KMS-11 (cell line): ENCODE results near the gene DENND6A.

ENCODE experiments used
- H2AFZ ChIP-seq: fragments of 200-600 bp; sonication (generic); 2 replicates; pipeline ENCODE4 v1.6.1; 2016; ENCODE audit warnings: antibody characterized with exemption, mixed run types, low read depth
- H3K27ac ChIP-seq: fragments of 200-600 bp; sonication (generic); 2 replicates; pipeline ENCODE4 v1.6.1; 2016; ENCODE audit warnings: mild to moderate bottlenecking, mixed run types
- H3K27me3 ChIP-seq: fragments of 200-600 bp; sonication (generic); 2 replicates; pipeline ENCODE4 v1.6.1; 2017; ENCODE audit warnings: mild to moderate bottlenecking, low read depth, mixed run types, moderate library complexity; ENCODE audit not compliant: insufficient read depth
- H3K36me3 ChIP-seq: fragments of 200-600 bp; sonication (generic); 2 replicates; pipeline ENCODE4 v1.6.1; 2017; ENCODE audit warnings: mild to moderate bottlenecking, mixed run types; ENCODE audit not compliant: insufficient read depth
- H3K4me1 ChIP-seq: fragments of 200-600 bp; sonication (generic); 2 replicates; pipeline ENCODE4 v1.6.1; 2016; ENCODE audit warnings: mild to moderate bottlenecking, low read depth, mixed run types; ENCODE audit not compliant: poor library complexity, severe bottlenecking
- H3K4me2 ChIP-seq: fragments of 200-600 bp; sonication (generic); 2 replicates; pipeline ENCODE4 v1.7.0; 2016; ENCODE audit warnings: mild to moderate bottlenecking, mixed run types
- H3K4me3 ChIP-seq: fragments of 200-600 bp; sonication (generic); IDR thresholded peaks from 2 replicates; pipeline ENCODE4 v1.6.1; 2017; ENCODE audit warnings: low read depth, low read length, mixed read lengths; ENCODE audit not compliant: insufficient read depth
- H3K79me2 ChIP-seq: fragments of 200-600 bp; sonication (generic); 2 replicates; pipeline ENCODE4 v1.6.1; 2016; ENCODE audit warnings: low read depth, mixed run types; ENCODE audit not compliant: insufficient read depth
- H3K9ac ChIP-seq: fragments of 200-600 bp; sonication (generic); 2 replicates; pipeline ENCODE4 v1.6.1; 2016; ENCODE audit warnings: mild to moderate bottlenecking, mixed run types
- H4K20me1 ChIP-seq: fragments of 200-600 bp; sonication (generic); 2 replicates; pipeline ENCODE4 v1.6.1; 2016; ENCODE audit warnings: mild to moderate bottlenecking, mixed run types; ENCODE audit not compliant: insufficient read depth
- TF ChIP-seq, protein P1 (sequence below): fragments of 200-600 bp; sonication (generic); conservative IDR thresholded peaks from 2 replicates; pipeline ENCODE4 v1.6.1; 2017; ENCODE audit warnings: low read depth, mild to moderate bottlenecking, antibody characterized with exemption, low read length, moderate library complexity, mixed read lengths

Gene DENND6A

DNA sequence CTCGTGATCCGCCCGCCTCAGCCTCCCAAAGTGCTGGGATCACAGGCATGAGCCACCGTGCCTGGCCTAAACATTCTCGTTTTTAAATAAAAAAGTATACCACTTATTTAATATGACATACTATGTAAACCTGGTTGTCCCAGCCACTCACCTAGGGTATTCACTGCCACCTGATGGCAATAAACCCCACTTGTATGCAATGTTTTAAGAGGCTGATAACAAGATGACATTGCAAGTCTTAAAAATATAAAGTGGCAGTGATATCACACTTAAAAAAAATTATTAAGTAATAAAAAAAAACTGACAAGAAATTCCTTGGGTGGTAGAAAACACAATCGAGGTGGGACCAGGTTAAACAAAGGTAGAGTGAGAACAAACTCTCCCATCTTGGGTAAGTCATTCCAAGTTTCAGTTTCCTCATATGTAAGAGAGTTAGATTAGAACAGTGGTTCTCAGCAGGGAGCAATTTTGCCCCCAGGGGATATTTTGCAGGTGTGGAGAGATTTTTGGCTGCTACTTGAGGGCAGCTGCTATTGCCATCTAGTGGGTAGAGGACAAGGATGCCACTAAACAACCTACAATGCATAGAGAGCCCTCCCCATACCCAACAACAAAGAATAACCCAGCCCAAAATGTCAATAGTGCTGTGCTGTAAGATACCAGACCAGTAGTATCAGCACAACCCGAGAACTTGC, 110.3 kb downstream of the DENND6A start:
- Histone ChIP-seq H3K4me2 (peak overlapping the region; percentile 21; the same call in 1 of the 2 replicates), H3K4me3 (no peak overlapping the region), H3K79me2 (peaks cover 36% of the 10 kb centered on the region; the same call in 1 of the 2 replicates), H4K20me1 (no peaks in the 10 kb centered on the region), H3K27me3 (no peaks in the 10 kb centered on the region), H3K9ac (no peak overlapping the region), H3K27ac (no peak overlapping the region; the same call in 1 of the 2 replicates), H3K4me1 (peaks cover 17% of the 10 kb centered on the region), H3K36me3 (no peaks in the 10 kb centered on the region), H2AFZ (no peak overlapping the region)
- TF ChIP-seq, protein P1, sequence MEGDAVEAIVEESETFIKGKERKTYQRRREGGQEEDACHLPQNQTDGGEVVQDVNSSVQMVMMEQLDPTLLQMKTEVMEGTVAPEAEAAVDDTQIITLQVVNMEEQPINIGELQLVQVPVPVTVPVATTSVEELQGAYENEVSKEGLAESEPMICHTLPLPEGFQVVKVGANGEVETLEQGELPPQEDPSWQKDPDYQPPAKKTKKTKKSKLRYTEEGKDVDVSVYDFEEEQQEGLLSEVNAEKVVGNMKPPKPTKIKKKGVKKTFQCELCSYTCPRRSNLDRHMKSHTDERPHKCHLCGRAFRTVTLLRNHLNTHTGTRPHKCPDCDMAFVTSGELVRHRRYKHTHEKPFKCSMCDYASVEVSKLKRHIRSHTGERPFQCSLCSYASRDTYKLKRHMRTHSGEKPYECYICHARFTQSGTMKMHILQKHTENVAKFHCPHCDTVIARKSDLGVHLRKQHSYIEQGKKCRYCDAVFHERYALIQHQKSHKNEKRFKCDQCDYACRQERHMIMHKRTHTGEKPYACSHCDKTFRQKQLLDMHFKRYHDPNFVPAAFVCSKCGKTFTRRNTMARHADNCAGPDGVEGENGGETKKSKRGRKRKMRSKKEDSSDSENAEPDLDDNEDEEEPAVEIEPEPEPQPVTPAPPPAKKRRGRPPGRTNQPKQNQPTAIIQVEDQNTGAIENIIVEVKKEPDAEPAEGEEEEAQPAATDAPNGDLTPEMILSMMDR = peak; percentile 48; the same call in 1 of the 2 replicates

DNA sequence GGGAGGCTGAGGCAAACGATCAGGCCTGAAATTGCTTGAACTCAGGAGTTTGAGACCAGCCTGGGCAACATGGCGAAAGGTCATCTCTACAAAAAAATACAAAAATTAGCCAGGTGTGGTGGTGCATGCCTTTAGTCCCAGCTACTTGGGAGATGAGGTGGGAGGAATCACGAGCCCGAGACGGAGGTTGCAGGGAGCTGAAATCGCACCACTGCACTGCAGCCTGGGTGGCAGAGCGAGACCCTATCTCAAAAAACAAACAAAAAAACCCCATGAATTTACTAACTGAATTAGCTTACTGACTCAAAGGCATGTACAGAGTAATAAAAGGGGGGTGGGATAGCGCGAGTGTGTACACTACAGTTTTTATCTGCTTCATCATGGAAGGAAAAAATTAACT, 115.1 kb downstream of the DENND6A start:
- Histone ChIP-seq H3K9ac (no peak overlapping the region), H3K36me3 (no peaks in the 10 kb centered on the region), H4K20me1 (no peaks in the 10 kb centered on the region), H3K79me2 (peaks cover 17% of the 10 kb centered on the region; the same call in 1 of the 2 replicates), H3K4me3 (no peak overlapping the region), H3K4me1 (peaks cover 6% of the 10 kb centered on the region), H3K4me2 (no peak overlapping the region), H3K27ac (no peak overlapping the region), H2AFZ (no peak overlapping the region), H3K27me3 (no peaks in the 10 kb centered on the region)
- TF ChIP-seq, protein P1 = no peak

DNA sequence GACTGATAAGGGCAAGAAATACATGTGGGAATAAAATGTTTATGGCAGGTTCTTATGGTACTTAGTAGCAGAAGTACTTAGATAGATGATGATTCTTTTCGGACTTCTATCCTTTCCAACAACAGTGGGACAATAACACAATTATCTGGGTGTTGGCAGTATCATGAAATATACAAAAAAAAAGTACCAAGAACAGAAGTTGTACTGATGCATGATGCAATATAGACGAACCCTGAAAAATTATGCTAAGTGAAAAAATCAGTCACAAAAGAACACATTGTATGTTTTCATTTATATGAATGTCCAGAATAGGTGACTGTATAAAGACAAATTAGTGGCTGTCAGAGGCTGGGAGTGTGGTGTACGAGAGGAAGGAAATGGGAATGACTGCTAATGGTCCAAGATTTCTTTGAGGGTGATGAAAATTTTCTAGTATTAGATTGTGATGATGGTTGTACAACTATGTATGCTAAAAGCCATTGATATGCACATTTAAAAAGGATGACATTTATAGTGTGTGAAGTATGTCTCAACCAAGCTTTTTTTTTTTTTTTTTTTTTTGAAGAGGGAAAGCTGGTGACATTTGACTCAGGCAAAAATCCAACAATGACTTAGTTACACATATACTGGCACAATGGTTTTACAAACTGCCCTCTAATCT, 116.8 kb downstream of the DENND6A start:
- TF ChIP-seq, protein P1 = no peak
- Histone ChIP-seq H3K27ac (no peak overlapping the region), H3K36me3 (no peaks in the 10 kb centered on the region), H3K4me1 (no peaks in the 10 kb centered on the region), H2AFZ (no peak overlapping the region), H3K9ac (no peak overlapping the region), H3K4me2 (no peak overlapping the region), H3K79me2 (peaks cover 9% of the 10 kb centered on the region; the same call in 1 of the 2 replicates), H3K4me3 (no peak overlapping the region), H4K20me1 (no peaks in the 10 kb centered on the region), H3K27me3 (no peaks in the 10 kb centered on the region)
